Left ventricle myocardium inferior (tissue), 1 donor: ENCODE measurements around the gene TNXB. TPM values are rescaled to one million over a fixed set of nuclear protein-coding genes. Genes with fewer than 3 reads are reported as not detected.

ENCODE experiments used
- DNase-seq: peaks from one replicate; pipeline ENCODE4 v3.0.0-alpha.2; 2020
- H3K27ac ChIP-seq: fragments of 200-600 bp; replicated peaks from 2 replicates; pipeline ENCODE4 v1.8.0; 2021
- H3K27me3 ChIP-seq: fragments of 200-600 bp; 2 replicates; pipeline ENCODE4 v1.8.0; 2021; ENCODE audit warnings: low read depth
- H3K36me3 ChIP-seq: fragments of 200-600 bp; 2 replicates; pipeline ENCODE4 v1.8.0; 2021
- H3K4me1 ChIP-seq: fragments of 200-600 bp; 2 replicates; pipeline ENCODE4 v1.8.0; 2021
- H3K4me3 ChIP-seq: fragments of 200-600 bp; 2 replicates; pipeline ENCODE4 v1.8.0; 2021; ENCODE audit warnings: mild to moderate bottlenecking, moderate library complexity
- H3K9me3 ChIP-seq: fragments of 200-600 bp; replicated peaks from 2 replicates; pipeline ENCODE4 v1.8.0; 2021
- intact Hi-C: fragments of 100-400 bp; cut with micrococcal nuclease; formaldehyde crosslinking; loops from one replicate; pipeline ENCODE4 v1.11.0; 2022
- total RNA-seq: library from RNA; stranded (reverse); fragmentation: NEBNext Ultra II Directional; extraction: Animal tissue kit (Norgen Biotek cat#: 25700); gene quantifications from one replicate; pipeline ENCODE4 v1.2.1, GENCODE V29; 2021
- TF ChIP-seq, protein P1 (sequence below): fragments of 200-600 bp; IDR thresholded peaks from 2 replicates; pipeline ENCODE4 v1.8.0; 2021; ENCODE audit warnings: antibody characterized with exemption, mild to moderate bottlenecking, borderline replicate concordance
- donor health status: DM: no; HTN: yes; CAD: no; lungs with severe emphysema.

TNXB gene
- total RNA-seq, 1 donor from 2014 or later: 73.0 TPM

DNA sequence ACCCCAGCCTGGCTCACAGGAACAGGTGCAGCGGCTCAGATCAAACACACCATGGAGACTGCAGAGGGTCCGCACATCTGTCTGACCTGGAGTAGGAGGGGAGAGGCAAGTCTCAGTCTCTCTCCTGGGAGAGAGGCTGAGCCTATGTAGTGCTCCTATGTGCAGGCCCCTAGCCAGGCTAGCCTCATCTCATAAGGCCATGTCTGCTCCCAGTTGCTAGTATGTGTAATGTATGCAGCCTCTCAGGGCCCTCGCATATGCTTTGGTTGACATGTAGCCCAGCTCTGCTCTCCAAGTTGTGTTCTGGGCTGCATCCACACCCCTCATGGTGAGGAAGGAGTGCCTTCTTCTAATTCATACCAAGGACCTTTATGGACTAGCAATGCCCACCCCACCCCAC, 11.8 kb downstream of the TNXB start:
- no peaks in the 10 kb centered on the region for H3K9me3 ChIP-seq
- intact Hi-C loops: no loop called here
- peaks cover 43% of the 10 kb centered on the region for H3K36me3 ChIP-seq
- peaks cover 28% of the 10 kb centered on the region for H3K27me3 ChIP-seq
- H3K4me1 ChIP-seq: peaks cover 48% of the 10 kb centered on the region
- no peak for DNase-seq
- H3K4me3 ChIP-seq: no peak overlapping the region
- TF ChIP-seq, protein P1, sequence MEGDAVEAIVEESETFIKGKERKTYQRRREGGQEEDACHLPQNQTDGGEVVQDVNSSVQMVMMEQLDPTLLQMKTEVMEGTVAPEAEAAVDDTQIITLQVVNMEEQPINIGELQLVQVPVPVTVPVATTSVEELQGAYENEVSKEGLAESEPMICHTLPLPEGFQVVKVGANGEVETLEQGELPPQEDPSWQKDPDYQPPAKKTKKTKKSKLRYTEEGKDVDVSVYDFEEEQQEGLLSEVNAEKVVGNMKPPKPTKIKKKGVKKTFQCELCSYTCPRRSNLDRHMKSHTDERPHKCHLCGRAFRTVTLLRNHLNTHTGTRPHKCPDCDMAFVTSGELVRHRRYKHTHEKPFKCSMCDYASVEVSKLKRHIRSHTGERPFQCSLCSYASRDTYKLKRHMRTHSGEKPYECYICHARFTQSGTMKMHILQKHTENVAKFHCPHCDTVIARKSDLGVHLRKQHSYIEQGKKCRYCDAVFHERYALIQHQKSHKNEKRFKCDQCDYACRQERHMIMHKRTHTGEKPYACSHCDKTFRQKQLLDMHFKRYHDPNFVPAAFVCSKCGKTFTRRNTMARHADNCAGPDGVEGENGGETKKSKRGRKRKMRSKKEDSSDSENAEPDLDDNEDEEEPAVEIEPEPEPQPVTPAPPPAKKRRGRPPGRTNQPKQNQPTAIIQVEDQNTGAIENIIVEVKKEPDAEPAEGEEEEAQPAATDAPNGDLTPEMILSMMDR: no peak
- no peak overlapping the region for H3K27ac ChIP-seq

DNA sequence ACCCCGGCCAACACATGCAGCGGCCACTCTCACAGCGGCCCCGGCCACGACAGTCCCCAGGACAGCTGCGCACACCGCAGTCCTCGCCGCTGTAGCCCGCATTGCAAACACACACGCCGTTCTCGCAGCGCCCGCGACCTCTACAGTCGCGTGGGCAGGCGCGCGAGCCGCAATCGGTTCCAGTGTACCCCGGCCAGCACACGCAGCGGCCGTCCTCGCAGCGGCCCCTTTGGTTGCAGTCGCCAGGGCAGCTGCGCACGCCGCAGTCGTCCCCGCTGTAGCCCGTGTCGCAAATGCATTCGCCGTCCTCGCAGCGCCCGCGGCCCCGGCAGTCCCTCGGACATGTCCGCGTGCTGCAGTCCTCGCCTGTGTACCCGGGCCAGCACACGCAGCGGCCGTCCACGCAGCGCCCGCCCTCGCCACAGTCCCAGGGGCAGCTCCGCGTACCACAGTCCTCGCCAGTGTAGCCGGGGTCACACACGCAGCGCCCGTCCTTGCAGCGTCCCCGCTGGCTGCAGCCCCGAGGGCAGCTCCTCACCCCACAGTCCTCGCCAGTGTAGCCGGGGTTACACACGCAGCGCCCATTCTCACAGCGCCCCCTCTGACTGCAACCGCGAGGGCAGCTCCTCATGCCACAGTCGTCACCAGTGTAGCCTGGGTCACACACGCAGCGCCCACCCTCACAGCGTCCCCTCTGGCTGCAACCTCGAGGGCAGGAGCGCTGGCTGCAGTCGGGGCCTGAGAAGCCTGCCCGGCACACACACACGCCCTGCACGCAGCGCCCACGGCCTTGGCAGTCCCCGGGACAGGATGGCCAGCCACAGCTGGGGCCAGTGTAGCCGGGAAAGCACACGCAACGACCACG, 12.5 kb downstream of the TNXB start:
- Histone ChIP-seq H3K9me3 (no peaks in the 10 kb centered on the region), H3K4me3 (peak overlapping the region; percentile 51), H3K4me1 (peaks cover 56% of the 10 kb centered on the region), H3K27me3 (peaks cover 28% of the 10 kb centered on the region), H3K36me3 (peaks cover 49% of the 10 kb centered on the region), H3K27ac (no peak overlapping the region)
- DNase-seq: no peak
- TF ChIP-seq, protein P1: no peak
- intact Hi-C loops: no loop called here

DNA sequence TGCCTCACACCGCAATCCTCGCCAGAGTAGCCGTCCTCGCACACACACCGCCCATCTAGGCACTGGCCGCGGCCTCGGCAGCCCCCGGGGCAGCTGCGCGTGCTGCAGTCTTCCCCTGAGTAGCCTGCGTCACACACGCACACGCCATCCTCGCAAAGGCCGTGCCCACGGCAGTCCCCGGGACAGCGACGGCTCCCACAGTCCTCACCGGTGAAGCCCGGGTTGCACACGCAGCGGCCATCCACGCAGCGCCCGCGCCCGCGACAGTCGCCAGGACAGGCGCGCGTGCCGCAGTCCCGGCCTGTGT, 13.1 kb downstream of the TNXB start:
- TF ChIP-seq, protein P1: no peak
- intact Hi-C loops: no loop called here
- DNase-seq: no peak
- Histone ChIP-seq H3K36me3 (peaks cover 50% of the 10 kb centered on the region), H3K27ac (no peak overlapping the region), H3K4me3 (peak overlapping the region; percentile 51), H3K27me3 (peaks cover 28% of the 10 kb centered on the region), H3K4me1 (peaks cover 61% of the 10 kb centered on the region), H3K9me3 (no peaks in the 10 kb centered on the region)

DNA sequence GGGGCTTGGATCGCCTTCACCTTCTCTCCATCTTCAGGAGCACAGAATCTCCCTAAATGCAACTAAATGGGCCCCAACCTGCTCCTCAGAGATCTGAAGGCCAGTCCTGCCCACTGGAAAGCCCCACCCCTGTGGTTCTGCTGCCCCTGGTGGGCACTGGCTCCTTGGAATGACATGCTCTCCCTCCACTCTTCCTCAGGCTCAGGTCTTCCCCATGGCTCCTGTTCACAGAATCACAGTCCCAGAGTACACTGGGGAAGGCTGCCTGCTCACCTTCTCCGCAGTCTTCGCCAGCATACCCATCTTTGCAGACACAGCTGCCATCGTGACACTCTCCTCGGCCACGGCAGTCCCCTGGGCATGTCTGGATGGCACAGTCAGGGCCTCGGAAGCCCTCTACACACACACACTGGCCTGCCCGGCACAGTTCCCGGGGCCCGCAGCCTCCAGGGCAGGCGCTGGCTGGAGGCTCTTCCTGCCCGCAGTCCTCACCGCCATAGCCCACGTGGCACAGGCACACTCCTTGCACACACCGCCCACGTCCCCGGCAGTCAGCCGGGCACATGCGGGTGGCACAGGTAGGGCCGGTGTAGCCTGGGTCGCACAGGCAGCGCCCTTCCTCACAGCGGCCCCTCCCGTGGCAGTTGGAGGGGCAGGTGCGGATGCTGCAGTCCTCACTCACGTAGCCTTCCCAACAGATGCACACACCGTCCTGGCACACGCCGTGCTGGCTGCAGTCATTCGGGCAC, 13.6 kb downstream of the TNXB start:
- Histone ChIP-seq H3K36me3 (peaks cover 47% of the 10 kb centered on the region), H3K9me3 (no peaks in the 10 kb centered on the region), H3K4me3 (peak overlapping the region; percentile 51), H3K4me1 (peaks cover 62% of the 10 kb centered on the region), H3K27me3 (peaks cover 28% of the 10 kb centered on the region), H3K27ac (no peak overlapping the region)
- no peak for DNase-seq
- intact Hi-C loops: no loop called here
- TF ChIP-seq, protein P1: no peak

DNA sequence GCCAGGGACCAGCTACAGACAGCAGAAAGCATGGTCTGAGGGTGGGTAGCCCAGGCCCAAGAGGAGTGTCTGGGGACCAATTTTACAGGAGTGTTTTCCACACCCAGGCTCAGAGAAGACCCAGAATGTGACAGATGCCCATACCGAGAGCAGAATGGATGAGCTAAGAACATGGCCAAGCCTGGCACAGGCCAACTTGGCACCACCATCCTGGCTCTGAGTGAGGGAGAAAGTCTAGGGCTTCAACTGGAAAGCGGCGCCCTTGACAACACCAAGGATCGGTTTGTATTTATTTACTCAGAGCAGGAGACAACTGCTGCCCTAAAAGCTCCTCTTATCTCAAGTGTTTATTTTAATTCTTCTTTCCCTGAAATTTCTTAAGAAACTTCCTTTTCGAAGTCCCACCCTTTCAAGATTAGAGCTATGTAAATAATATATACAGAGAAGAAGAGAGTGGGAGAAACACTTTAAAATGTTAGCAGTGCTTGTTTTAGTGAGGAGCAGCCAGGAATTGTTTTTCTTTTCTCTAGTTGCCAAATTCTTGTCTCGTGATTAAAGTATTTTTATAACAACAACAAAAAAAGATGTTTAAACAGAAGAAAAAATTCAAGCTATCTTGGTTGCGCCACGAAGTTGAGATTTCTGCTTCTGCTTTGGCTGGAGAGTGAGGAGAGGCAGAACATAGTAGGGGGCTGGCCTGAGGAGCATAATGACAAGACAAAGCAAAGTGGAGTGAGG, 16.2 kb downstream of the TNXB start:
- H3K9me3 ChIP-seq: no peaks in the 10 kb centered on the region
- H3K36me3 ChIP-seq: peaks cover 53% of the 10 kb centered on the region
- TF ChIP-seq, protein P1: no peak
- no peak for DNase-seq
- intact Hi-C loops: no loop called here
- H3K4me1 ChIP-seq: peaks cover 66% of the 10 kb centered on the region
- peaks cover 26% of the 10 kb centered on the region for H3K27me3 ChIP-seq
- H3K27ac ChIP-seq: peak overlapping the region; percentile 67
- H3K4me3 ChIP-seq: no peak overlapping the region
